ENCODE results near the gene JHY.

DNA sequence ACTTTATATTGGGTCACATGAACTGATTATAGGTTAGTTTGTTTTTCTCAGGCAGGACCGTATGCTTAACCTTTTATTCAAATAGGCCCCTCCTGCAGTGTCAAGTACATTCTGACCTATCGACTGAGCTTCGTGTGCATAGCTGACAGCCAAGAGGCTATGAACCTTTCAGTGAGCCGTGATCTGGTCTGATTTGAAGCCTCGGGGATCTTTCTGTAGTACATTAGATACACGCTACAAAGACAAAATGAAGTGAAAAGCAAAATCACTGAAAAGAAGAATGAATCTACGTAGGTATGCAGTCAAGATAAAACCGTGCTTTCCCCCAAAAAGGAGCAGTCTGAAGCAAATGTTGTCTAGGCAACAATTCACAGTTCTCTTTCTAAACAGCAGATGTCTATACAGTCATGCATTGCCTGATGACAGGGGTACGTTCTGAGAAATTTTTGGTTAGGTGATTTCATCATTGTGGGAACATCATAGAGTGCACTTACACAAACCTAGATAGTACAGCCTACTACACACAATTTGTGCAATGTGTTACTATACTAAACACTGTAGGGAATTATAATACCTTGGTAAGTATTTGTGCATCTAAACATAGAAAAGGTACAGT, 18.1 kb downstream of the JHY start:
- TF ChIP-seq BHLHE40 (IDR thresholded peaks at IDR 0.05; ENCODE audit: borderline replicate concordance) (no peak), FOXM1 (IDR thresholded peaks at IDR 0.05; ENCODE audit: borderline replicate concordance) (no peak), TARDBP (IDR thresholded peaks at IDR 0.05) (no peak), SP1 (IDR thresholded peaks at IDR 0.05) (no peak), ELF4 (IDR thresholded peaks at IDR 0.05) (no peak), ZNF384 (IDR thresholded peaks at IDR 0.05) (no peak), LEF1 (IDR thresholded peaks at IDR 0.05; ENCODE audit: borderline replicate concordance) (no peak)

All from HEK293T (cell line).